C4-2B (cell line): ENCODE results near the gene TRPM7.
"Not testable (repeated sequence)": the region's sequence is repeated elsewhere in the genome, so short reads cannot be mapped to it uniquely, and the experiment has no call there.

Source experiments
- H3K27ac ChIP-seq: fragments of 450-650 bp; 2 replicates; pipeline ENCODE4 v1.5.1; 2017
- CTCF ChIP-seq: fragments of 450-650 bp; conservative IDR thresholded peaks from 2 replicates; pipeline ENCODE4 v1.5.1; 2017; ENCODE audit warnings: mild to moderate bottlenecking
- ZFX ChIP-seq: fragments of 450-650 bp; IDR thresholded peaks from 2 replicates; pipeline ENCODE4 v1.6.1; 2017

TRPM7 gene

GRCh38 chr15:50590288-50590687 is 96.3 kb downstream of the TRPM7 start:
- no peak overlapping the region for H3K27ac ChIP-seq
- TF ChIP-seq ZFX (no peak), CTCF (no peak)

- no peak overlapping the region for H3K27ac ChIP-seq
- TF ChIP-seq ZFX, result no peak
- TF ChIP-seq CTCF, result no peak
Observed at GRCh38 chr15:50577492-50577891, 109.1 kb downstream of the TRPM7 start.

- no peak overlapping the region for H3K27ac ChIP-seq
- TF ChIP-seq ZFX (no peak), CTCF (no peak)
Observed at GRCh38 chr15:50576166-50576565, 110.4 kb downstream of the TRPM7 start.

- not testable (repeated sequence) for H3K27ac ChIP-seq
Observed at GRCh38 chr15:50573842-50574241, 112.8 kb downstream of the TRPM7 start.

- no peak overlapping the region for H3K27ac ChIP-seq
- TF ChIP-seq CTCF, result no peak
- TF ChIP-seq ZFX, result no peak
Observed at GRCh38 chr15:50563756-50564155, 122.8 kb downstream of the TRPM7 start.

- no peak overlapping the region for H3K27ac ChIP-seq
- no peak for TF ChIP-seq CTCF
- no peak for TF ChIP-seq ZFX
Observed at GRCh38 chr15:50562735-50563640, 123.6 kb downstream of the TRPM7 start.

GRCh38 chr15:50558012-50558411 is 128.6 kb downstream of the TRPM7 start:
- H3K27ac ChIP-seq, result no peak overlapping the region
- TF ChIP-seq ZFX (no peak), CTCF (no peak)
